ENCODE data around the gene RCCD1. TPM values are rescaled to one million over a fixed set of nuclear protein-coding genes. Genes with fewer than 3 reads are reported as not detected.
A peak's percentile ranks its signal among the peaks of the same experiment; 100 is the strongest.

RCCD1 gene
- total and polyA plus RNA-seq, 2 of the 8 experiments (the other 6 are each of a cell fraction or from before 2014, with no cell fraction given), result 9.9 to 18.8 TPM

- TF ChIP-seq HDAC2 (IDR thresholded peaks at IDR 0.05; ENCODE audit: borderline replicate concordance in 1 of 2, low read depth in 2 of 2, low read length in 2 of 2) (0 out of 4 replicates have a peak, but pooled peaks of 1 of the 2 experiments have one; percentile 9), FOSL1 (IDR thresholded peaks at IDR 0.05; ENCODE audit: insufficient read depth, low read depth, low read length) (no peak), NANOG (IDR thresholded peaks at IDR 0.05; ENCODE audit: insufficient read depth, low read depth, low read length, poor library complexity, severe bottlenecking) (peak; percentile 39), CHD7 (IDR thresholded peaks at IDR 0.05; ENCODE audit: insufficient replicate concordance, low read length) (no peak), BCL11A (IDR thresholded peaks at IDR 0.05; ENCODE audit: low read depth in 2 of 2, low read length in 2 of 2) (no peak), ASH2L (IDR thresholded peaks at IDR 0.05; ENCODE audit: low read length) (peak; percentile 88), TAF1 (IDR thresholded peaks at IDR 0.05; ENCODE audit: low read depth, low read length) (peak; percentile 93), SRF (IDR thresholded peaks at IDR 0.05; ENCODE audit: low read depth, low read length) (peak; percentile 55; the same call in 1 of the 2 replicates)
Observed at GRCh38 chr15:90994417-90995311, 40.0 kb downstream of the RCCD1 start, which contains the start of gene PRC1 (continued).

All from H1 (cell line).